GM19043 (cell line): ENCODE results near the gene MRPL12.

Source experiments
- ATAC-seq: cut with Tn5 transposase; IDR thresholded peaks from one replicate; pipeline ENCODE4 v1.9.1; 2021; ENCODE audit warnings: low read depth; ENCODE audit not compliant: unreplicated experiment

Gene MRPL12

DNA sequence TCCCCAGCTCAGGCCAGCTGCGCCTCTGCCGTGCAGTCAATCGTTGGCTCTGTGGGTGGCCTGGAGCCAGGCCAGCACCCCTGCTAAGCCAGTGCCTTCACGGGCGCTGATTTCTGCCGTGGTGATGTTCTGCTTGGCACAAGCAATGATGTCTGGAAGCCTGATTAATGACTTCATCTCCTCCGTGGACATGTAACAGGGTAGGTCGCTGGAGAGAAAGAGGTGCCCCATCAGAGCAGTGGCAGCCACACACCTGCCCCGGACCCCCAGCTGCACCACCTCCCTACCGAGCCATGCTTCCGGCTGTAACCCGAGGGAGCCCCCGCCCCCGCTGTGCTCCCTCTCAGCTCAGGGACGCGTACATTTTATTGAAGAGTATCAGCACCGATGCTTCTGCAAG lies 21.5 kb upstream of the MRPL12 start:
- ATAC-seq: no peak

DNA sequence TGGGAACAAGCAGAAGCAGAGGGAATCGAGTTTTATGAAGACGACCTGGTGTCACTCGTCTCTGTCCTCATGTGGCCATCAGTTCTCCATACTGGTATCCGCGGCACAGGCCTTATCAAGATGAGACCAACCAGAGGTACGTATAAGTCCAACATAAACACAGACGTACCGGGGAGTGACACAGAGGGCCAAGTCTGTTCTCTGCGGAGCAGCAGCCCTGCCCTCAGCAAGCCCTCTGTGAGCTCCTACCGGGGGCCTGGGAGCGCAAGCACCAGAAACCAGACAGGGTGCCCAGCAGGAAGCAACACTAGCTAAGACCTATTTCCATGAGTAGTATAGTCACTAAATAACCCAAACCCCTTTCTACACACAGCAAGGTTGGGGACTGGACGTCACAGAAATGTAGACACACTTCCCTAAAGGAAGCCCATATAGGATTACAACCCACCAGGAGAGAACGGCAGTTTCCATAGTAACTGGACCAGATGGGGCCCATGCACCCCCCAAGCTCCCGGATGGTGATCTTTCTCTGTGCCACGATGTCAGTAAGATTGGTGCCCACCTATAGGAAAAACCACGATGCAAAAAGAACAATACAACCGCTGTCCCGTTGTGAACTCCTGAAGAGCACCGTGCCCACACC lies 20.5 kb upstream of the MRPL12 start:
- no peak for ATAC-seq

DNA sequence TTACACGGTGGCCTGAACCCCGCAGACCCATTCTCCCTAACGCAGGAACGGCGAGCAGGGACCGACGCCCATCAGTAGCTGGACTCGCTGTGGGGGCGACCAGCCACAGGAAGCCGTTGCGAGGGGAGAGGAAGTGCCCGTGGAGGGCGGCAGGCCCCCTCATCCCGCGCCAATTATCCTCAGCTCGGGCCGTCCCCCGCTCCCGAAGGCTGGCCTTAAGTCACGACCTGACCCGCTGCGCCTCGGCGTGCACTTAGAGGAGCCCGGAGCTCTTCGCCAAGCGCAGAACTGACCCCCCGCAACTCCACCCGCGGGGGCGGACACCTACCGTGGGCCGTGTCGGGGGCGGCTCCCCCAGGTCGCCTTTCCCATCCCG lies 20.0 kb upstream of the MRPL12 start:
- peak; percentile 6 for ATAC-seq

DNA sequence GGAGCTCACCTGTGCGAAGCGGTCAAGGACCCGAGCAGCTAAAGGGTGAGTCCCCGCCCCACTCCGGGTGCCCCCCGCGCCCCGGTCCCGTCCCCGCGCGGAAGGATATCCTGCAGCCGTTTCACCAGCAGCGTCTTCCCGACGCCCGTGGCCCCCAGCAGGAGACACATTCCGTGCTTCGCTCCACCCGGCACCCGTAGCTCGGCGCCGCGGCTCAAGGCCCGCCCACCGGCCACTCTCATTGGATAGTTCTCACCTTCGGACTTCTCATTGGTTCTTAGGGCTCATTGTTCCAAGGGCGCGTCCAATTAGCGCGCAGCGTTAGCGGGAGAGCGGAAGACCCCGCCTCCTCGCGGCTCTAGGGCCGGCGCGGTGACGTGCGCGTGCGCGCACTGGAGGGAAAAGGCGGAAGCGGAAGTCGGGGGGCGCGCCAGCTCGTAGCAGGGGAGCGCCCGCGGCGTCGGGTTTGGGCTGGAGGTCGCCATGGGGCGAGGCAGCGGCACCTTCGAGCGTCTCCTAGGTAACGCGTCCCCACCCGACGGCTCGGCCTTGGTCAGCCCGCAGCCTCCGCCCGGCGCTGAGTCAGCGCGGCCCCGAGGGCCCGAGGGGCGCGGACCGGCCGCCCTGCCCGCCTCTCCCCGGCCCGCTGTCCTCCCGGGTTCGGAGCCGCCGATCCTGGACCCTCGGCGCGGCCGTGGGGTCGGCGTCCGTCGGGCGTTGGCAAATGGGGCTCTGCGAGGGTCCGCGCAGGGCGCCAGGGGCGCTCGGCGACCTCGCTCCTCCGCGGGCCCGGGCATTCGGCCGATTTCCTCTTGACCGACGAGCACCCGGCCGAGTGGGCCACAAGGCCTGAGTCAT lies 19.4 kb upstream of the MRPL12 start, which contains the start of the genes ARL16 and HGS:
ARL16 (minus strand) TSS at position 214 of the 858 bp plus-strand sequence; CDS start at position 170, 44 bp downstream.
HGS (plus strand) TSS at position 428 of the 858 bp plus-strand sequence; CDS start at position 484, 56 bp downstream.
- peak; percentile 96 for ATAC-seq

DNA sequence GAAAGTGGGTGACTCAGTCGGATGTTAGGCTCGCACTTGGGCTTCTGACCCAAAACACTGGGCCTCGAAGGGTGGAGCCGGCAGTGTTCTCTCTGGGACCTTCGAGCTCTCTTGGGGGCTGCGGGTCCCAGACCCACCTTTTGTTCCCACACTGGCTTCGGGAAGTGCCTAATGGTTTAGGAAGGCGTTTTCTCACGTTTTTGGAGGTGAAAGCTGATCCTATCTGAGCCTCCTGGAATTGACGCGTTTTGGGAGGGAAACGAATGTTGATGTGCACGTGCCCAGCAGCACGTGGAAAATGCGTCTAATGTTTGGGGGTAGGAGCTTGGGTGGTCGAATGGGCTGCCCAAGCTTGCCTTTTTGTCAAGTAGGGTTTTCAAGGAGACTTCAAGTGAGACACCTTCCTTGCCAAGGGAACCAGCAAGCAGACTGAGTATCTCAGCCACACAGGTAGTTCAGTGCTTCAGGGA lies 18.7 kb upstream of the MRPL12 start:
- no peak for ATAC-seq

DNA sequence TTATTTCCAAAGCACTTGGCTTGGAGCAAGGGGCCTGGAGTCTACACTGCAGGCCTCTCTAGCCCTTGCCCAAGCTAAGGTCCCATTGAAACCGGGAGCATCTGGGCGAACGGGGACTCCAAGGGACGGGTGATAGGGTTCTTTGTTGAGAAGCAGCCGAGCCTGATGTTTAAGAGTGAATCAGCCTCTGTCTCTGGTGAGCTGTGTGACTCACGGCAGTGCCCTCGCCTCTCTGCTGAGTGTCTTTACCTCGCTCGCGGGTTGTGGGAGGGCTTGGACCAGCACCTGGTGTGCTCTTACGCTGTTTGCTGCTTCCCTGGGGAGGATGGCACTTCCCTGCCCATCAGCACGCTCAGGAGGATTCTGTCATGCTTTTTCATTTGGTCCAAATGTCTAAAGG lies 18.1 kb upstream of the MRPL12 start:
- ATAC-seq: no peak

DNA sequence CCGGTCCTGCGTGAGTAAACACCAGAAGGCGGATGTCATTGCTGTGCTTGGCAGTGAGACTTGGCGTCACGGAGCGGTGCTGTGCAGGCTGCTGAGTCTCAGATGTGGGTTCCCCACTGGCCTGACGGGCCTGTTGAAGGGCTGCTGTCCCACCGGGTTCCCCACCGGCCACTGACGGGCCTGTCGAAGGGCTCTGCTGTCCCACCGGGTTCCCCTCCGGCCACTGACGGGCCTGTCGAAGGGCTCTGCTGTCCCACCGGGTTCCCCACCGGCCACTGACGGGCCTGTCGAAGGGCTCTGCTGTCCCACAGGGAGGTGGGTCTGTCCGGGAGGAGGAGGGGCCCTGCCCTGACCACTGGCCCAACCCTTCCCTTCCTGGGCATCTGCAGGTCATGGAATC lies 16.6 kb upstream of the MRPL12 start:
- no peak for ATAC-seq

DNA sequence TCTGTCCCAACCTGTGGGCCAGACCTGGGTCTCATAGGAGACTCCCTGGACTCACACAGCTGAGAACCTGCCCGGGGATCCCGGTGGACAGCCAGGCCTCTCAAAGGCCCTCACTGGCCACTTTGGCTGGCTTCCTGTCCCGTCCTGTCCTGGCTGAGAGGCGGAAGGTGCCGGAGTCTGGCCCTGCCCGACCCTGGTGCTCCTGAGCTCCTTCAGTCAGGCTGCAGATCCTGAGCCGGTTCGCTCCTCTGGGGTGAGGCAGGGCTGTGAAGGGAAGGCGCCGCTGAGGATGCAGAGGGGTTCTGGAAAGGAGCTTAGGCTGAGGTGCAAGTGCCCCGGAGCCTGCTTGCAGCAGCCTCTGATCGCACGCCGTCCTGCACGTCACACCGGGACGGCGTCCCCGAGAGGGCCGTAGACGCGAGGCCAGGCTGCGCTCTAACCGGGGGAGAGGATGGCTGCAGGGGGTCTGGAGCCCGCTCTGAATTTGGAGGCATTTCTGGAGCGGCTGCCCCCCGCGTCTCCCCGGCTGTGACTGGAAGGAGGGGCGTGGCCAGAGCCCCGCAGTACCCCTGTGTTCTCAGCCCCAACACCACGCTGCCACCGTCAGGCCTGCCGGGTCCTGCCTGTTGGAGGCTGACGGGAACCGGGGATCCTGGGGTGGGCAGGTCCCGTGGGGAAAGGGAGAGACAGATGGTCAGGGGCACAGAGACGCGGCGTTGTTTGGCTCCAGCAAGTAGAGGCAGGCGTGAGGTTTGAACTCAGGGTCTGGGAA lies 15.2 kb upstream of the MRPL12 start:
- ATAC-seq: no peak

DNA sequence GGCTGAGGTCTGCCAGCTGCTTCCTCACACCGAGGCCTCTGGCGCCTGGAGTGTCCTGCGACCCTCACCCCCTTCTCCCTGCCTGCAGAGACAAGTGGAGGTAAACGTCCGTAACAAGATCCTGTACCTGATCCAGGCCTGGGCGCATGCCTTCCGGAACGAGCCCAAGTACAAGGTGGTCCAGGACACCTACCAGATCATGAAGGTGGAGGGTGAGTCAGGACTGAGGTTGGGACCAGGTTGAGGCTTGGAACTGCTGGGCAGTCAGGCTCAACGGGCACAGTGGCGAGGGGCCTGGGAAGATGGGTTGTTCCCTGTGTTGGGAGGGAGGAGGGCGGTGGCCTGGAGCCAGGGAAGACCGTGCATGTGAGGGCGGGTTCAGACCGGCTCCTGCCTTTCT lies 14.6 kb upstream of the MRPL12 start:
- ATAC-seq: no peak

DNA sequence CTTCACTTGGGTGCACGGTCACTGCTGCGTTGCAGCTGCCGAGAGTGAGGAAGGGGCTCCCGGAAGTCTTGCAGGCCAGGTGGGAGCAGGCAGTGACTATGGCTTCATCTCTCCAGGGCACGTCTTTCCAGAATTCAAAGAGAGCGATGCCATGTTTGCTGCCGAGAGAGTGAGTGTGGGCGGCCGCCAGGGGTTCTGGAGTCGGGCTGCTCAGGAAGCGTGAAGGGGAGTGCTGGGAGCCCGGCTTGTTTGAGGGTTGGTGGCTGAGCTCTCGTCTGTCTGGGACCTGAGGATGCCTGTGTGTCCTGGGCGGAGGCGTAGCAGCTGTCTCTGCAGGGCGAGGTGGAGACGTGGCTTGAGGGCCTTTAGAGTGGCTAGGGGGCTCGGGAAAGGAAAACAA lies 13.1 kb upstream of the MRPL12 start:
- ATAC-seq: no peak

DNA sequence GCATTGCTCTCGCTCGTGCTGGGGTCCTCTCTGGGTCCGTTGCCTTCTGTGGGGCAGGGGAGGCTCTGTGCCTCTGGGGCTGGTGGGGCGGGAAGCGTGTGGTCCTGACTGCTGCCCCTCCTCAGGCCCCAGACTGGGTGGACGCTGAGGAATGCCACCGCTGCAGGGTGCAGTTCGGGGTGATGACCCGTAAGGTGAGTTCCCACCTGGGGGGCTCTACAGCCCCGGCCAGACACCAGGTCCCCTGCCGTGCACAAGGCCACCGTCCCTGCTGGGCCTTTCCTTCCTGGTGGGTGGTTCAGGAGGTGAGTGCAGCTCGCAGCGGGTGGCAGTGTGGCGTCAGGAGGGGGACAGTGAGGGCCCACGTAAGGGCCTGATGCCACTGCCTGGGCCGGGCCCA lies 12.6 kb upstream of the MRPL12 start:
- ATAC-seq: no peak

DNA sequence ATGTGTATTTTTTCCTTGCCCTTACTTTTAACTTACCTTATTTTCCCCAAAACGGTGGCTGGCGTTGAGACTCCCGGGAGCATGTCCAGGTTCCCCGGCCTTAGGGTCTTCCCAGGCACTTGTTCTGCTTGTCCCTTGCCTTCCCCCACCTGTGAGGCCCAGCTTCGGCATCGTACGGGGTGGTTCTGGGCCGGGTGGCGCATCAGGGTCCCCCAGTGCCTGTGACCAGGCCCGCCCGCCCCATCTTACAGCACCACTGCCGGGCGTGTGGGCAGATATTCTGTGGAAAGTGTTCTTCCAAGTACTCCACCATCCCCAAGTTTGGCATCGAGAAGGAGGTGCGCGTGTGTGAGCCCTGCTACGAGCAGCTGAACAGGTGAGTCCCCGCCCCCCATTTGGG lies 12.0 kb upstream of the MRPL12 start:
- ATAC-seq: no peak

DNA sequence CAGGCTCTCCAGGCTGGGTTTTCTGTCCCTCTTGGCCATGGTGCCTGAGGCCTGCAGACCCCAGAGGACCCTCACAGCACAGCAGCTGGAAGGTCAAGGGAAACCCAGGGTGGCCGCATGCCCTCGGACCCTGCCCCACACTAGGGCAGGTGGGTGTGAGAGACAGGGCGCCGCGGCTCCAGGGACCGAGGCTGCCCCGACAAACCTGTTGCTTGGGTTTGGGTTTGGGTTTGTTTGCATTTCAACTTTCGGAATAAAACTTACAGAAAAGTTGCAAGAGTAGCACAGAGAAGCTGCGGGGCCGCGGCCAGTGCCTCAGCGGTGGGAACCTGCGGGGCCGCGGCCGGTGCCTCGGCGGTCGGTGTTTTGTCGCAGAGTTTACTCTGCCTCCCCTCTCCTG lies 11.6 kb upstream of the MRPL12 start:
- ATAC-seq: no peak

DNA sequence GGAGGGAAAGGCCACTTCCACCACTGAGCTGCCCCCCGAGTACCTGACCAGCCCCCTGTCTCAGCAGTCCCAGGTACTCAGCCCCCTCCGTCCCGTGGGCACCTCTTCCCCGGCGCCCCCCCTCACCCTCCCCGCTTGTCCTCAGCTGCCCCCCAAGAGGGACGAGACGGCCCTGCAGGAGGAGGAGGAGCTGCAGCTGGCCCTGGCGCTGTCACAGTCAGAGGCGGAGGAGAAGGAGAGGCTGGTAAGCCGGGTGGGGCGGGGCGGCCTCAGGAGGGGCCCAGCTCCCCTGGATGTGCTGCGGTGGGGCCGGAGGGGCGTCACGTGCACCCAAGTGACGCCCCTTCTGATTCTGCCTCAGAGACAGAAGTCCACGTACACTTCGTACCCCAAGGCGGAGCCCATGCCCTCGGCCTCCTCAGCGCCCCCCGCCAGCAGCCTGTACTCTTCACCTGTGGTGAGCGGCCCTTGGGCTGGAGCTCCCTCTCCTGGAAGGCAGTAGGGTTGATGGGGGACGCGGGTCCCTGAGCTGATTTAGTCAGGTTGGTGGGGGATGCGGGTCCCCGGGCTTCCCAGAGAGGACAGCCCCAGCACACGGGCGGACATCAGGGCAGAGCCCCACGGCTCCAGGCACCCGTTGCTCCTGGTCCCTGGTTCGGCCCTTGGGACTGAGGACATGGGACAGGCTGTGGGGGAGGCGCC lies 9.5 kb upstream of the MRPL12 start:
- no peak for ATAC-seq

DNA sequence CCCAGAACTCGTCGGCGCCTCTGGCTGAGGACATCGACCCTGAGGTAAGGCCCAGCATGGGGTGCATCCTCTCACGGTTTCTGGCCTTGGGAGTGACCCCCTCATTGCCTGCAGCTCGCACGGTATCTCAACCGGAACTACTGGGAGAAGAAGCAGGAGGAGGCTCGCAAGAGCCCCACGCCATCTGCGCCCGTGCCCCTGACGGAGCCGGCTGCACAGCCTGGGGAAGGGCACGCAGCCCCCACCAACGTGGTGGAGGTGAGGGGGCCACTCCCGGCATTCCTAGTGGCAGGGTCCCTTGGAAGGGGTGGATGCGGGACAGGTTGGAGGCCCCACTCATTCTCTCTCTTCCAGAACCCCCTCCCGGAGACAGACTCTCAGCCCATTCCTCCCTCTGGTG lies 8.4 kb upstream of the MRPL12 start:
- ATAC-seq: no peak

DNA sequence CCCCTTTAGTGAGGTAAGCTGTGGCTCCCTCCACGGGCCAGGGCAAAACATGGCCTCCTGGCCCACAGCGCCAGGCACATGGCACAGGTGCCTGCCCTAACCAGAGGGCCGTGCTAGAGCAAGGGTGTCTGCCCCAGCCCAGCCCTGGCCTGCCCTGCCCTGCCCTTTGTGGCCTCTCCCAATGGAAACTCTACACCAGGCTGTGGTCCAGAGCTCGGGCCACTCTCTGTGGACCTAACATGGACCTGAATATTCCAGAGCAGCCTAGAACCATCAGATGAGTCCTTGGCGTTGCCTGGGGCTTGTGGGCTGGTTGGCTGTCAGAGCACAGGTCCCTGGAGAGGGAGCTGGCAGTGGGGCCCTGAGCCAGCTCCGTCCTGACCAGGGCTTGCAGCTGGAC lies 8.0 kb upstream of the MRPL12 start:
- ATAC-seq: no peak

DNA sequence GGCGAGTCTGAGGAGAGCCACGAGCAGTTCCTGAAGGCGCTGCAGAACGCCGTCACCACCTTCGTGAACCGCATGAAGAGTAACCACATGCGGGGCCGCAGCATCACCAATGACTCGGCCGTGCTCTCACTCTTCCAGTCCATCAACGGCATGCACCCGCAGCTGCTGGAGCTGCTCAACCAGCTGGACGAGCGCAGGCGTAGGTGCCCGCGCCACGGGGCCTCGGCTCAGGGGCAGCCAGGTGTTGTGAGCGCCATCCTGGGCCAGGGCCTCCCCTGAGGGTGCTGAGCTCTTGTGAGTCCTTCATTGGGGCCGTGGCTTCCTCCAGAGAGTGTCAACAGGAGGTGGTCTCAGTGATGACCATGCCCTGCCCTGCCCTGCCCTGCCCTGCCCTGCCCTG lies 7.4 kb upstream of the MRPL12 start:
- ATAC-seq: no peak

DNA sequence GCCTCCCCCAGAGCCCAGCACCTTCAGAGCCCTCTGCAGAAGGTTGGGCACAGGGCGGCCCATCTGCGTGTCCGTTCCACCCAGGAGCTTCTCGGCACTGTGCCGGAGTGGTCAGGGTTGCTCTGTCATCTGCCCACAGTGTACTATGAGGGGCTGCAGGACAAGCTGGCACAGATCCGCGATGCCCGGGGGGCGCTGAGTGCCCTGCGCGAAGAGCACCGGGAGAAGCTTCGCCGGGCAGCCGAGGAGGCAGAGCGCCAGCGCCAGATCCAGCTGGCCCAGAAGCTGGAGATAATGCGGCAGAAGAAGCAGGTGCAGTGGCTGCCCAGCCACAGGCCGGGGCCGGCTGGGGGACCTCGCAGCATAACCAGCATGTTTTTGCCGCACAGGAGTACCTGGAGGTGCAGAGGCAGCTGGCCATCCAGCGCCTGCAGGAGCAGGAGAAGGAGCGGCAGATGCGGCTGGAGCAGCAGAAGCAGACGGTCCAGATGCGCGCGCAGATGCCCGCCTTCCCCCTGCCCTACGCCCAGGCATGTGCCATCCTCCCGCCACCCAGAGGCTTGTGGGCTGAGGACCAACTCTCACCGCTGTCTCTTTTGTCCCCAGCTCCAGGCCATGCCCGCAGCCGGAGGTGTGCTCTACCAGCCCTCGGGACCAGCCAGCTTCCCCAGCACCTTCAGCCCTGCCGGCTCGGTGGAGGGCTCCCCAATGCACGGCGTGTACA lies 6.8 kb upstream of the MRPL12 start:
- no peak for ATAC-seq

DNA sequence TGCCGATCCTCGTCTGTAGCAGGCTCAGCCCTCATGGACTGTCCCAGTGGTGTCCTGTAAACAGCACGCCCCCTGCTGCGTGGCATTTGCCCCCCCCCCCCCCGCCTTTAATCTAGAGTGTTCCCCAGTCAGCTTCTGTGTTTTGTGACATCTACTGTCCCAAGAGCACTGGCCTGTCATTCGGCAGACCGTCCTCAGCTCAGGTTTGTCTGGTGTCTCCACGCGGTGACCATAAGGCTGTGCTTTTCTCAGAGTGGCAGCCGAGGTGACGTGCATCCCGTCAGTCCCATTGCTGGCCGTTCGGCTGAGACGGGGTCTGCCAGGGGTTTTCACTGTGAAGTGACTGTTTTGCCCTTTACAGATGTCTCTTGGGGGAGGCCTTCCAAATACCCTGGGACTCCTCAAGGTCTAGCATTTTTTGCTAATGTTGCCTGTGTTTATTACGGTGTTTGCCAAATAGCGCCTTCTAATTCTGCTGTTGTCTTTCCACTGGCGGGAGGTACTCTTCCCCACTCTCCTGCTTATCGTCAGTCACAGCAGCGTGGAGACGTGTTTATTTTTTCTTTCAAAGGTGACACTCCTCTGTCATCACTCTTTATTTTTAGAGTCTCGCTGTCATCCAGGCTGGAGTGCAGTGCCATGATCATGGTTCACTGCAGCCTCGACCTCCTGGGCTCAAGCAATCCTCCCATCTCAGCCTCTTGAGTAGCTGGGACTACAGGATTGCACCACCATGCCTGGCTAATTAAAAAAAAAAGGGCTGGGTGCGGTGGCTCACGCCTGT lies 5.7 kb upstream of the MRPL12 start:
- no peak for ATAC-seq
